CD4-positive, alpha-beta T cell treated with Interleukin-15 for 1 hour (primary cell): ENCODE data around the gene PARP3.
"Not testable (repeated sequence)": the region's sequence is repeated elsewhere in the genome, so short reads cannot be mapped to it uniquely, and the experiment has no call there.

Source experiments
- DNase-seq: peaks from one replicate; pipeline ENCODE4 v3.0.0-alpha.2; 2020

Gene PARP3

DNA sequence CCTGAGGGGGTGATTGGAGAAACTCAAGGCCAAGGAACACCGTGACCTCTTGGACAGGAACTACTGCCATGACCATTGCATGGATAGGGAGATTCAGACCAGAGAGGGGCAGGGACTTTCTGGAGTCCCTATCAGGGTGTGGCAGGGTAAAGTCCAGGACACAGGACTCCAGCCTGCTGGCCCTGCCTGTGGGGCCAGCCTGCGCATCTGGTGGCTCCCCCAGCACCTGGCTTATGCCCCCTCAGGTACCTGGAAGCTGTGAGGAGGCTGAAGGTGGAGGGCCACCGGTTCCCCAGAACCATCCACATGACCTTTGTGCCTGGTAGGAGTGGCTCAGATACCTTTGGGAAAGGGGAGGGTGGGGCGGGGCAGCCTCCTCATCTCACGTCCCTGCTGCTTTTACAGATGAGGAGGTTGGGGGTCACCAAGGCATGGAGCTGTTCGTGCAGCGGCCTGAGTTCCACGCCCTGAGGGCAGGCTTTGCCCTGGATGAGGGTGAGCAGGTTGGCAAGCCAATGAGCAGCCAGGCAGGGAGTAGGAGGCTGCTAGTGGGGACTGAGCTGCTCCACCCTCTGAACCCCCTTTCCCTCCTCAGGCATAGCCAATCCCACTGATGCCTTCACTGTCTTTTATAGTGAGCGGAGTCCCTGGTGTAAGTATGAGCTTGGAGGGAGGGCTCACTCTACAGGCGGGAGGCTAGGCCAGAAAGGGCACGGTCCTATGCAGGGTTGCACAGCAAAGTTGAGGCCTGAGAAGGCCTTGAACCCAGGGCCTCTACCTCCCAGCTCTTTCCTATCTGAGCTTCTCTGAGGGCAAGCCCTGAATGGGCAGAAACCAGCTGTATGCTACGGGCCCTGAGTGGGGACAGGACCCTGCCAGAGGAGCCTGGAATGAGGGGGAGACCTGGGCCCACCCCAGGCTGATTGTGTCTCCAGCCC is 44.1 kb downstream of the PARP3 start:
- no peak for DNase-seq

DNA sequence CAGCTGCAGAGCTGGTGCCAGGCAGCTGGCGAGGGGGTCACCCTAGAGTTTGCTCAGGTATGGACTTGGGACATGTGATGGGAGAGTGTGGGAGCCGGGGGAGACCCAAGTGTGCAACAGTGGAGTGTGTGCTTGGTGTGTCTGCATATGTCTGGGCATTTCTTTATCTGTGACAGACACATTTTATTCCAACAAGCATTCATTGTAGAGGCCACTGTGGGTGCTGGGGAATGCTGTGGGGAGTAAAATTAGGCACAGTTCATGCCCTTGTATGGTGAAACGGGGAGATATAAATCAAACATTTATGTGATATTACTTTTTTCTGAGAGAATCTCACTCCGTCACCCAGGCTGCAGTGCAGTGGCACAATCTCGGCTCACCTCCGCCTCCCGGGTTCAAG is 45.4 kb downstream of the PARP3 start:
- no peak for DNase-seq

DNA sequence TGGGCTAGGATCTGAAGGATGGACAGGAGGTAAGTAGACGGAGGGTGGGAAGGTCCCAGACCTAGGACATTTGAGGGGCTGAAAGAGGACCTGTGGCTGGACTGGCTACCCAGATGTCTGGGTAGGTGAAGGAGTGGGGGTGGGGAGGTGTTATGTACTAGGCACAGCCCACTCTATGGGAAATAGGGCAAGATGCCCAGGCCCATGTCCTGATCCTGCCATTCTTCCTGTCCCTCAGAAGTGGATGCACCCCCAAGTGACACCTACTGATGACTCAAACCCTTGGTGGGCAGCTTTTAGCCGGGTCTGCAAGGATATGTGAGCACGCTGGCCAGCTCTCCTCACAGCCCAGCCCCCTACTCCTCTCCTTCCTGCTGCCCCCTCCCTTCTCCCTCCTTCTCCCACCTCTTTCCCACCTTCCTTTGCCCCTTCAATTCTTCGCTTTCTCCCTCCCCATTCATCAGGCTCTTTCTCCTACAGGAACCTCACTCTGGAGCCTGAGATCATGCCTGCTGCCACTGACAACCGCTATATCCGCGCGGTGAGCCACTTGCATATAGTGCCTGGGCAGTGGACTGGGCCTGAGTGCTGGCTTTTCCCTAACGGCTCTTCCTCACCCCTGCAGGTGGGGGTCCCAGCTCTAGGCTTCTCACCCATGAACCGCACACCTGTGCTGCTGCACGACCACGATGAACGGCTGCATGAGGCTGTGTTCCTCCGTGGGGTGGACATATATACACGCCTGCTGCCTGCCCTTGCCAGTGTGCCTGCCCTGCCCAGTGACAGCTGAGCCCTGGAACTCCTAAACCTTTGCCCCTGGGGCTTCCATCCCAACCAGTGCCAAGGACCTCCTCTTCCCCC is 46.4 kb downstream of the PARP3 start:
- DNase-seq, result no peak

DNA sequence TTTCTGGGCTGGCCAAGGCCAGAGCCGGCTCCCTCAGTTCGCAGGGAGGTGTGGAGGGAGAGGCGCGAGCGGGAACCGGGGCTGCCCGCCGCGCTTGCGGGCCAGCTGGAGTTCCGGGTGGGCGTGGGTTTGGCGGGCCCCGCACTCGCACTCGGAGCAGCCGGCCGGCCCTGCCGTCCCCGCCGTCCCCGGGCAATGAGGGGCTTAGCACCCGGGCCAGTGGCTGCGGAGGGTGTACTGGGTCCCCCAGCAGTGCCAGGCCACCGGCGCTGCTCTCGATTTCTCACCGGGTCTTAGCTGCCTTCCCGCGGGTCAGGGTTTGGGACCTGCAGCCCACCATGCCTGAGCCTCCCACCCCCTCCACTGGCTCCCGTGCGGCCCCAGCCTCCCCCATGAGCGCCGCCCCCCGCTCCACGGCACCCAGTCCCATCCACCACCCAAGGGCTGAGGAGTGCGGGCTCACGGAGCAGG is 48.4 kb downstream of the PARP3 start:
- not testable (repeated sequence) for DNase-seq

DNA sequence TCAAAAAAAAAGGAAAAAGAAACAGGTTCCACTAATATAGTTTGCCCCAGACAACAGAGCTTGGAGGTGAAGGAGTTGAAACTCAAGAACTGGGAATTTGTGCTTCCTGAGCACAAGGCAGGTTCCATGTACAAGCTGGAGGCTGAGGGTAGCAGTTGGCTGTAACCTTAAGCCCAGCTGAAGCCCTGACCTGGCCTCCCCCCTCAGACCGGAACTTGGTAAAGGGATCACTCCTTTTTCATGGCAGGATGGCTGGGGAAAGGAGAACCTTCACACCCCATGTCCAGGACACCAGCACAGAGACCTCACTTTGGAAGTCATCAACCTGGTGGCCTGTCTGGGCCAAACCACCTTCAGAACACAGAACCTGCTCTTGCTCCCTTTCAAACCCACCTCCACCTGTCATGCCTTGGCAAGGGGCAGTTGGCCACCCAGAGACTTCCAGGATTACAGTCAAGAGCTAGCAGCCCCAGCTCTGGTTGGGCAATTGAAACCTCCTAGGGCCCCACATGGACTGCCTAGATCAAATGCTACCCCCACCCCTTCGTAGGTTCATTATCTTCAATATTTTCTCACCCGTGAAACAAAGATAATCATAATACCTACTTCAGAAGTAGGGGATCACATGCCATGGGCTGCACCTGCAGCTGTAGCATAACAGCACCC is 50.0 kb downstream of the PARP3 start:
- DNase-seq, result no peak

DNA sequence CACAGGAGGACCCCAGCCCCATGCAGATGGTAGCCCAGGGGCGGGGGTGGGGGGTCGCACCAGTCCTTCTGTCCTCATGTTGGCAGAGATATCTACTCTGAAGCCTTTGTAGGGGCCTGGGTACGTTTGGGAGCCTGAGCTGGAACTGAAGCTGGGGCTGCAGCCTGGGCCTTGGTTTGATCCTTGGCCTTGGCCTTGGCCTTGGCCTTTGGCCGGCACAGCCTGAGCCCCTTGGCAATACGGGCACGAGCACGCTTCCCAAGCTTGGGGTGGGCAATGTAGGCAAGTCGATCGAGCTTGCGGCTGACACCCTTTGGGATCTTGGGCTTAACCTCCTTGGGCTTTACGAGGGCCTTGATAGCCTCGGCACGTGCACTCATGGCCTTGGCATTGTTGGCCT is 51.5 kb downstream of the PARP3 start:
- DNase-seq, result not testable (repeated sequence)

DNA sequence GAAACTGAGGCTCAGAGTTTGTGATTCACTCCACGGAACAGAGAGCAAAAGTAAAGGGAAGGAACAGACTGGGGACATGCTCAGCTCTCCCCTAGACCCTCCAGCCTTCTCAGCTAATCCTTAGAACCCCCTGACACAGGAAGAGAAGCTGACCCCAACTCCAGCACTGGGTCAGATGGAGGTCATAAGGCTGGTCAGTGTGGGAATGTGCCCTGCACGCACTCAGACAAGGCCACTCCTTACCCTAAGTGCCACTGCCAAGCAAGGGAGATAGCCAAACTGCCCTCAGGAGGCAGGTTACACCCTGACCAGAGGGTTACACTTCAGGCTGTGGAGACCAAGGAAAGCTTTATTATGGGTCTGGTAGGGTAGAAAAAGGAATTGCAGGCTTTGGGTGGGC is 52.4 kb downstream of the PARP3 start:
- no peak for DNase-seq

DNA sequence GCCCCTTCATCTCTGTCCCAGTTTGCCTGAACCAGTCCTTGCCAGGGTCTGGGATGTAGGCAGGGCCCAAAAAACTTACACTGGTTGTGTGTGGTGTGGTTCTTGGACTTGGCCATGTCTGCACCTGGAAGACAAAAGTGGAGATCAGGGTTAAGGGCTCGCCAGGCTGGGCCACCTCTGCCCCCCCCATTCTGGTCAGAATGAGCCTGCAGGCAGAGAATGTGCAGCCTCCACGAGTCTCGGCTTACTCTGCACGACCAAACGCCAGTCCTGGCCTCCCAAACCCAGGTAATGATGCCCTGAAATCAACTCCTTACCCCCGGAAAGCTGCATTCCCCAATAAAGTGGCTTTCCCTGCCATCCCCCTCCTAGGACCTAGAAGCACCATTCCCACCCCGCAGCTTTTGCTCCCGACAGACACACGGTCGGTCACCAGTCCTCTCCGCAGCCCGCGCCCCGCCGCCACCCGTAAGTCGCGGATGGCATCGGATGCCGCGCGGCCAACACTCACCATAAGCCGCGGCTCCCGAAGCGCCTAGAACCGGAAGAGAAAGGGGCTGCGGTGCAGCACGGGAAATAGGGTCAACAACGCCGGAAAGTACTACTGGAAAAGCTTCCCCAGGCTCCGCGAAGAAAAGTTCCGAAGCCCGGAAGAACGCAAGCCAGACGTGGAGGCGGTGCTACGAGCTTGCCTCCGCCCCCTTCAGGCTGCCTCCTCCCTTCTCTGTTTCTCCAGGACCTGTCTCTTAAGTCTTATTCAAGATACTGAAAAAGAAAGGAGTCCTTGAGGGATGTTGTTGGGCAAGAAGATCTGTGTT is 53.4 kb downstream of the PARP3 start, which contains the start of gene RPL29:
RPL29 (minus strand) TSS at position 550 of the 818 bp plus-strand sequence; CDS start at position 116, 434 bp downstream.
- peak; percentile 93 for DNase-seq

DNA sequence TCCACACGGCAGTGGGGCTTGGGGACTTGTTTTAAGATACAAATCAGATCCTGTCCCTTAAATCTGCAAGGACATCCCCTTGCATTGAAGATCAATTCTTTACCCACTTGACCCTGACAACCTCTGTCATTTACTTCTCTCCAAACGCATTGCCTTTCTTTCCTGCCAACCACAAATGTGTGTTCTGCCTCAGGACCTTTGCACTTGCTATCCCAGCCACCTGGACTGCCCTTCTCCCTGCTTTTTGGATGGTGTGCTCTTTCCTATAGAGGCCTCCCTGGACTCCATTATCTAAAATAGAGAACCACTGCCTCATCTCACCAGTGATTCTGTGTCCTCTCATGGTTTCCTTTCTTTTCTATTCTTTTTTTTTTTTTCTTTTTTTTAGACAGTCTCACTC is 55.0 kb downstream of the PARP3 start:
- DNase-seq, result no peak

DNA sequence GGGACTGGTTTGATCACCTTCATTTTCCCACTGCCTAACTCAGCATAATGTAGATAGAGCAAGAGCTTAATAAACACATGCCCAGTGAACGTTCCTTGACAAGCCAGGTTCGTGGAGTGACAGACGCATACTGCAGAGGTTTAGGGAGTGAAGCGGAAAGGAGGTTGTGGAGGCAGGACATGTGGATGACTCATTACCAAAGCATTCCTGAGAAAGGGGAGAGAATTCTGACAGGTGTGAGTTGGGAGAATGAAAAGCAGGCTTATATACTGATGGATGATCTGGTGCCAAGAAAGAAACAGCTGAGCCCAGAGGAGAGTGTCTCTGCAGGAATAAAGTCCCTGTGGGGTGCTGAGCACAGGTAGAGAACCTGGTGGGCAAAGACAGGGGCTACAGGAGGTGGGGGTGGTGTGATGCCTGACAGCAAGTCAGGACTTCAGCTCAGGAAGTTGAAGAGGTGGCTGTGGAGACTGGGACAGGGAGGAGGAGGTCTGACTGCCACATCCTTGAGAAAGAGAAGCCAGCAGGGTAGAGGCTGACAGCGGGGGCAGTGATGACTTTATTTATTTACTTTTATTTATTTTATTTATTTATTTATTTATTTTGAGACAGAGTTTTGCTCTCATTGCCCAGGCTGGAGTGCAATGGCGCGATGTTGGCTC is 55.9 kb downstream of the PARP3 start:
- no peak for DNase-seq
